ENCODE data around the gene PRDM10.

DNA sequence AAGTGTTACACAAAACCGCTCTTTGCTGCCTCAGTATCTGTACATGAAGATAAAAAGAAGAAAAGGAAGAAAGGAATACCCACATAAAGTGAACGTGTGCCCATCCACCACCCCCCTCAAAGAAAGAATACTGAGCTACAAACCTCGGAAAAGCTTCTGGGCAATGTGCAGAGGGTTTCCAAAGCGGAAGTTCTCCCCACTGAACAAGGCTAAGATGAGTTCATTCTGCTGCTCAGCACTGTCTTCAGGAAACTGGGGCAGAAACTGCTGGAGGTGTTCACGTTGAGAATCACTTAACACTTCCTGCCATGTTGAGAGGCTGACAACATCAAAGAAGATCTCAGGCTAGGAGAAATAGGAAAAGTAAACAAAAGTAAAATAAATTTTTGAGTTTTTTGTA is 114.2 kb downstream of the PRDM10 start:
- TF ChIP-seq MAX (IDR thresholded peaks at IDR 0.05; ENCODE audit: low read depth, low read length) (no peak), NRF1 (conservative IDR thresholded peaks at IDR 0.05; ENCODE audit: low read depth, low read length) (no peak), HDAC2 (IDR thresholded peaks at IDR 0.05) (no peak), RBBP5 (conservative IDR thresholded peaks at IDR 0.05) (no peak), POLR2AphosphoS5 (IDR thresholded peaks at IDR 0.05; ENCODE audit: low read length) (no peak)
- TF ChIP-seq, protein P1, sequence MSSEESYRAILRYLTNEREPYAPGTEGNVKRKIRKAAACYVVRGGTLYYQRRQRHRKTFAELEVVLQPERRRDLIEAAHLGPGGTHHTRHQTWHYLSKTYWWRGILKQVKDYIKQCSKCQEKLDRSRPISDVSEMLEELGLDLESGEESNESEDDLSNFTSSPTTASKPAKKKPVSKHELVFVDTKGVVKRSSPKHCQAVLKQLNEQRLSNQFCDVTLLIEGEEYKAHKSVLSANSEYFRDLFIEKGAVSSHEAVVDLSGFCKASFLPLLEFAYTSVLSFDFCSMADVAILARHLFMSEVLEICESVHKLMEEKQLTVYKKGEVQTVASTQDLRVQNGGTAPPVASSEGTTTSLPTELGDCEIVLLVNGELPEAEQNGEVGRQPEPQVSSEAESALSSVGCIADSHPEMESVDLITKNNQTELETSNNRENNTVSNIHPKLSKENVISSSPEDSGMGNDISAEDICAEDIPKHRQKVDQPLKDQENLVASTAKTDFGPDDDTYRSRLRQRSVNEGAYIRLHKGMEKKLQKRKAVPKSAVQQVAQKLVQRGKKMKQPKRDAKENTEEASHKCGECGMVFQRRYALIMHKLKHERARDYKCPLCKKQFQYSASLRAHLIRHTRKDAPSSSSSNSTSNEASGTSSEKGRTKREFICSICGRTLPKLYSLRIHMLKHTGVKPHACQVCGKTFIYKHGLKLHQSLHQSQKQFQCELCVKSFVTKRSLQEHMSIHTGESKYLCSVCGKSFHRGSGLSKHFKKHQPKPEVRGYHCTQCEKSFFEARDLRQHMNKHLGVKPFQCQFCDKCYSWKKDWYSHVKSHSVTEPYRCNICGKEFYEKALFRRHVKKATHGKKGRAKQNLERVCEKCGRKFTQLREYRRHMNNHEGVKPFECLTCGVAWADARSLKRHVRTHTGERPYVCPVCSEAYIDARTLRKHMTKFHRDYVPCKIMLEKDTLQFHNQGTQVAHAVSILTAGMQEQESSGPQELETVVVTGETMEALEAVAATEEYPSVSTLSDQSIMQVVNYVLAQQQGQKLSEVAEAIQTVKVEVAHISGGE (CRISPR knock-in tag; IDR thresholded peaks at IDR 0.05) = no peak

All from GM12878 (cell line).